ENCODE data around the gene ADAT2. TPM values are rescaled to one million over a fixed set of nuclear protein-coding genes. Genes with fewer than 3 reads are reported as not detected.

The ADAT2 gene
- total RNA-seq, 1 experiment from 2014 or later = 18.4 TPM

DNA sequence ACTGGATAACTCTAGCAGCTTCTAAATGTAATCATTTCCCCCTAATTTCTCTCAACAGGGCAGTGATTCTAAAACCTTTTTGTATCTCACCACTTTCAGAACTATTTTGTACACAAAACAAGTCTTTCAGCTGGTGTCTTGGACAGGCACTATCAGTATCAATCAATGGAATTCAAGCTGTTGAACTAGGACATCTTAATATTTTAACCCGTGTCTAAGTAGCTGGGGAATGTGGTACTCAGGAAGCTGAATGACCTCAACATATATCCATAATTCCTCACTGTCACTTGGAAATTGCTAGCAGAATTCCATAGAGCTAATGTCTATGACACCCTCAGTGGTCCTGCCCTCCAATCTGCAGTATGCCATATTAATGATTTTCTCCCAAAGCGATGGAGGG is 24.5 kb downstream of the ADAT2 start:
- Histone ChIP-seq H3K9me3 (ENCODE audit: control insufficient read depth in 1 of 2, insufficient read depth in 1 of 2, low read depth in 1 of 2, low read length in 2 of 2) (no peaks in the 10 kb centered on the region), H3K4me2 (ENCODE audit: low read length) (no peak overlapping the region), H3K9me2 (ENCODE audit: insufficient read depth) (no peaks in the 10 kb centered on the region), H3K79me2 (ENCODE audit: insufficient read depth, low read length) (no peaks in the 10 kb centered on the region), H3K4me1 (ENCODE audit: control insufficient read depth in 1 of 2, insufficient read depth in 2 of 2, low read length in 2 of 2) (no peaks in the 10 kb centered on the region), H3K9ac (ENCODE audit: low read length) (no peak overlapping the region), H3K36me3 (ENCODE audit: control insufficient read depth in 1 of 2, insufficient read depth in 2 of 2, low read length in 2 of 2) (no peaks in the 10 kb centered on the region; a peak in 1 of 4 replicates), H3K4me3 (replicated peaks in 1 of 2; ENCODE audit: low read depth in 1 of 2, low read length in 2 of 2) (no peak overlapping the region), H3K27me3 (ENCODE audit: insufficient read depth, low read length) (no peaks in the 10 kb centered on the region), H3K27ac (ENCODE audit: low read depth, low read length) (no peak overlapping the region), H4K20me1 (ENCODE audit: insufficient read depth) (no peaks in the 10 kb centered on the region), H2AFZ (ENCODE audit: low read depth, low read length, poor library complexity, severe bottlenecking) (no peak overlapping the region)
- no TSS peak for BruUV-seq (replicated peaks)
- ChIA-PET CTCF (interaction anchor here (1.1 to 3.0 kb wide), 3 partner anchors 194 to 951 kb away, joined by 5 to 15 read pairs (median 9); no protein-coding TSS in a partner anchor), POLR2A (no interaction called here), RAD21 (ENCODE audit: low non-redundant PET in 1 of 2, low total read pairs in 2 of 2, uncharacterized antibody in 2 of 2, unreplicated experiment in 2 of 2) (no interaction called here)
- no peak for TF ChIP-seq POLR2A (IDR thresholded peaks at IDR 0.05; ENCODE audit: borderline replicate concordance, extremely low read depth, insufficient read depth, insufficient read length)
- TF ChIP-seq EZH2 (IDR thresholded peaks at IDR 0.05) = no peak
- TF ChIP-seq FOSL1 (IDR thresholded peaks at IDR 0.05; ENCODE audit: low read depth) = no peak
- TF ChIP-seq, protein P1, sequence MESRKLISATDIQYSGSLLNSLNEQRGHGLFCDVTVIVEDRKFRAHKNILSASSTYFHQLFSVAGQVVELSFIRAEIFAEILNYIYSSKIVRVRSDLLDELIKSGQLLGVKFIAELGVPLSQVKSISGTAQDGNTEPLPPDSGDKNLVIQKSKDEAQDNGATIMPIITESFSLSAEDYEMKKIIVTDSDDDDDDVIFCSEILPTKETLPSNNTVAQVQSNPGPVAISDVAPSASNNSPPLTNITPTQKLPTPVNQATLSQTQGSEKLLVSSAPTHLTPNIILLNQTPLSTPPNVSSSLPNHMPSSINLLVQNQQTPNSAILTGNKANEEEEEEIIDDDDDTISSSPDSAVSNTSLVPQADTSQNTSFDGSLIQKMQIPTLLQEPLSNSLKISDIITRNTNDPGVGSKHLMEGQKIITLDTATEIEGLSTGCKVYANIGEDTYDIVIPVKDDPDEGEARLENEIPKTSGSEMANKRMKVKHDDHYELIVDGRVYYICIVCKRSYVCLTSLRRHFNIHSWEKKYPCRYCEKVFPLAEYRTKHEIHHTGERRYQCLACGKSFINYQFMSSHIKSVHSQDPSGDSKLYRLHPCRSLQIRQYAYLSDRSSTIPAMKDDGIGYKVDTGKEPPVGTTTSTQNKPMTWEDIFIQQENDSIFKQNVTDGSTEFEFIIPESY (IDR thresholded peaks at IDR 0.05; ENCODE audit: extremely low read depth, insufficient replicate concordance, low read length) = no peak
- no peak for TF ChIP-seq JUND (IDR thresholded peaks at IDR 0.05)
- TF ChIP-seq EGR1 (IDR thresholded peaks at IDR 0.05; ENCODE audit: low read depth) = no peak
- TF ChIP-seq RAD21 (IDR thresholded peaks at IDR 0.05; ENCODE audit: low read depth) = no peak
- intact Hi-C loops (cut with micrococcal nuclease) = loop anchor here (2.0 to 10.0 kb wide), 4 partner anchors 193 to 859 kb away; partner anchors contain the start of gene HIVEP2
- DNase-seq (ENCODE audit: low read depth, low spot score) = no peak
- ATAC-seq = no peak

DNA sequence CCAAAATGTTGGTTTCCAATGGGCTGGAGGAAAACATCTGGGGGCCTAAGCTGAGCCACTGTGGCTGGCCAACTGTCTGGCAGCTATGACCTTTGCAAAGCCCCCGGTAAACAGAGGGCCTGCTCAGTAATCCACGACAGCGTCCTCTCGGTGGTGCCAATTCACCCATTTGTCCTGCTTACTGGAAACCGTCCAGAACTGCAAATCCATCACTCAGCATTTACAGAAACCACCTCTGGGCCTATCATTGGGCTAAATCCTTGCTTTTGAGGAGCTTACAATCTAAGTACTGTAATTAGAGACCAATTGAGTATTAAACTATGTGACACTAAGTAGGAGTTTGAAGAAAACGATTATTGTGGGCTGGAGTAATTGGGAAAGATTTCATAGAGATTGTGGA is 31.0 kb downstream of the ADAT2 start:
- Histone ChIP-seq H3K9me2 (ENCODE audit: insufficient read depth) (no peaks in the 10 kb centered on the region), H3K4me1 (ENCODE audit: control insufficient read depth in 1 of 2, insufficient read depth in 2 of 2, low read length in 2 of 2) (no peaks in the 10 kb centered on the region), H3K27me3 (ENCODE audit: insufficient read depth, low read length) (no peaks in the 10 kb centered on the region), H3K36me3 (ENCODE audit: control insufficient read depth in 1 of 2, insufficient read depth in 2 of 2, low read length in 2 of 2) (no peaks in the 10 kb centered on the region), H3K79me2 (ENCODE audit: insufficient read depth, low read length) (no peaks in the 10 kb centered on the region), H3K4me3 (replicated peaks in 1 of 2; ENCODE audit: low read depth in 1 of 2, low read length in 2 of 2) (no peak overlapping the region), H2AFZ (ENCODE audit: low read depth, low read length, poor library complexity, severe bottlenecking) (no peak overlapping the region), H3K9me3 (ENCODE audit: control insufficient read depth in 1 of 2, insufficient read depth in 1 of 2, low read depth in 1 of 2, low read length in 2 of 2) (no peaks in the 10 kb centered on the region), H3K4me2 (ENCODE audit: low read length) (no peak overlapping the region), H3K9ac (ENCODE audit: low read length) (no peak overlapping the region), H3K27ac (ENCODE audit: low read depth, low read length) (no peak overlapping the region), H4K20me1 (ENCODE audit: insufficient read depth) (no peaks in the 10 kb centered on the region)
- DNase-seq (ENCODE audit: low read depth, low spot score) (no peak), ATAC-seq (no peak)
- BruUV-seq (replicated peaks) = no TSS peak
- intact Hi-C loops (cut with micrococcal nuclease) = no loop called here
- POLR2A ChIA-PET = no interaction called here
- RAD21 ChIA-PET (ENCODE audit: low non-redundant PET in 1 of 2, low total read pairs in 2 of 2, uncharacterized antibody in 2 of 2, unreplicated experiment in 2 of 2) = no interaction called here
- CTCF ChIA-PET = no interaction called here
- TF ChIP-seq SRF (IDR thresholded peaks at IDR 0.05; ENCODE audit: low read depth) (no peak), POLR2A (IDR thresholded peaks at IDR 0.05; ENCODE audit: borderline replicate concordance, extremely low read depth, insufficient read depth, insufficient read length) (no peak), JUND (IDR thresholded peaks at IDR 0.05) (no peak), EZH2 (IDR thresholded peaks at IDR 0.05) (no peak), RAD21 (IDR thresholded peaks at IDR 0.05; ENCODE audit: low read depth) (no peak), YY1 (IDR thresholded peaks at IDR 0.05; ENCODE audit: extremely low read depth, insufficient replicate concordance, low read depth, low read length) (no peak), FOSL1 (IDR thresholded peaks at IDR 0.05; ENCODE audit: low read depth) (no peak)
- TF ChIP-seq, protein P2, sequence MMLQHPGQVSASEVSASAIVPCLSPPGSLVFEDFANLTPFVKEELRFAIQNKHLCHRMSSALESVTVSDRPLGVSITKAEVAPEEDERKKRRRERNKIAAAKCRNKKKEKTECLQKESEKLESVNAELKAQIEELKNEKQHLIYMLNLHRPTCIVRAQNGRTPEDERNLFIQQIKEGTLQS (IDR thresholded peaks at IDR 0.05) = no peak
- TF ChIP-seq, protein P3, sequence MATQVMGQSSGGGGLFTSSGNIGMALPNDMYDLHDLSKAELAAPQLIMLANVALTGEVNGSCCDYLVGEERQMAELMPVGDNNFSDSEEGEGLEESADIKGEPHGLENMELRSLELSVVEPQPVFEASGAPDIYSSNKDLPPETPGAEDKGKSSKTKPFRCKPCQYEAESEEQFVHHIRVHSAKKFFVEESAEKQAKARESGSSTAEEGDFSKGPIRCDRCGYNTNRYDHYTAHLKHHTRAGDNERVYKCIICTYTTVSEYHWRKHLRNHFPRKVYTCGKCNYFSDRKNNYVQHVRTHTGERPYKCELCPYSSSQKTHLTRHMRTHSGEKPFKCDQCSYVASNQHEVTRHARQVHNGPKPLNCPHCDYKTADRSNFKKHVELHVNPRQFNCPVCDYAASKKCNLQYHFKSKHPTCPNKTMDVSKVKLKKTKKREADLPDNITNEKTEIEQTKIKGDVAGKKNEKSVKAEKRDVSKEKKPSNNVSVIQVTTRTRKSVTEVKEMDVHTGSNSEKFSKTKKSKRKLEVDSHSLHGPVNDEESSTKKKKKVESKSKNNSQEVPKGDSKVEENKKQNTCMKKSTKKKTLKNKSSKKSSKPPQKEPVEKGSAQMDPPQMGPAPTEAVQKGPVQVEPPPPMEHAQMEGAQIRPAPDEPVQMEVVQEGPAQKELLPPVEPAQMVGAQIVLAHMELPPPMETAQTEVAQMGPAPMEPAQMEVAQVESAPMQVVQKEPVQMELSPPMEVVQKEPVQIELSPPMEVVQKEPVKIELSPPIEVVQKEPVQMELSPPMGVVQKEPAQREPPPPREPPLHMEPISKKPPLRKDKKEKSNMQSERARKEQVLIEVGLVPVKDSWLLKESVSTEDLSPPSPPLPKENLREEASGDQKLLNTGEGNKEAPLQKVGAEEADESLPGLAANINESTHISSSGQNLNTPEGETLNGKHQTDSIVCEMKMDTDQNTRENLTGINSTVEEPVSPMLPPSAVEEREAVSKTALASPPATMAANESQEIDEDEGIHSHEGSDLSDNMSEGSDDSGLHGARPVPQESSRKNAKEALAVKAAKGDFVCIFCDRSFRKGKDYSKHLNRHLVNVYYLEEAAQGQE (IDR thresholded peaks at IDR 0.05; ENCODE audit: low read depth) = no peak
- TF ChIP-seq, protein P4, sequence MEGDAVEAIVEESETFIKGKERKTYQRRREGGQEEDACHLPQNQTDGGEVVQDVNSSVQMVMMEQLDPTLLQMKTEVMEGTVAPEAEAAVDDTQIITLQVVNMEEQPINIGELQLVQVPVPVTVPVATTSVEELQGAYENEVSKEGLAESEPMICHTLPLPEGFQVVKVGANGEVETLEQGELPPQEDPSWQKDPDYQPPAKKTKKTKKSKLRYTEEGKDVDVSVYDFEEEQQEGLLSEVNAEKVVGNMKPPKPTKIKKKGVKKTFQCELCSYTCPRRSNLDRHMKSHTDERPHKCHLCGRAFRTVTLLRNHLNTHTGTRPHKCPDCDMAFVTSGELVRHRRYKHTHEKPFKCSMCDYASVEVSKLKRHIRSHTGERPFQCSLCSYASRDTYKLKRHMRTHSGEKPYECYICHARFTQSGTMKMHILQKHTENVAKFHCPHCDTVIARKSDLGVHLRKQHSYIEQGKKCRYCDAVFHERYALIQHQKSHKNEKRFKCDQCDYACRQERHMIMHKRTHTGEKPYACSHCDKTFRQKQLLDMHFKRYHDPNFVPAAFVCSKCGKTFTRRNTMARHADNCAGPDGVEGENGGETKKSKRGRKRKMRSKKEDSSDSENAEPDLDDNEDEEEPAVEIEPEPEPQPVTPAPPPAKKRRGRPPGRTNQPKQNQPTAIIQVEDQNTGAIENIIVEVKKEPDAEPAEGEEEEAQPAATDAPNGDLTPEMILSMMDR (IDR thresholded peaks at IDR 0.05 in 2 of 3, conservative IDR thresholded peaks at IDR 0.05 in 1 of 3; ENCODE audit: borderline replicate concordance in 1 of 3, insufficient read depth in 1 of 3, low read depth in 2 of 3, low read length in 2 of 3) = no peak

Measured in HCT116 (cell line).